ENCODE data around the gene OIT3. TPM values are rescaled to one million over a fixed set of nuclear protein-coding genes. Genes with fewer than 3 reads are reported as not detected.

The OIT3 gene
- polyA plus RNA-seq, 1 donor from 2014 or later: not detected

DNA sequence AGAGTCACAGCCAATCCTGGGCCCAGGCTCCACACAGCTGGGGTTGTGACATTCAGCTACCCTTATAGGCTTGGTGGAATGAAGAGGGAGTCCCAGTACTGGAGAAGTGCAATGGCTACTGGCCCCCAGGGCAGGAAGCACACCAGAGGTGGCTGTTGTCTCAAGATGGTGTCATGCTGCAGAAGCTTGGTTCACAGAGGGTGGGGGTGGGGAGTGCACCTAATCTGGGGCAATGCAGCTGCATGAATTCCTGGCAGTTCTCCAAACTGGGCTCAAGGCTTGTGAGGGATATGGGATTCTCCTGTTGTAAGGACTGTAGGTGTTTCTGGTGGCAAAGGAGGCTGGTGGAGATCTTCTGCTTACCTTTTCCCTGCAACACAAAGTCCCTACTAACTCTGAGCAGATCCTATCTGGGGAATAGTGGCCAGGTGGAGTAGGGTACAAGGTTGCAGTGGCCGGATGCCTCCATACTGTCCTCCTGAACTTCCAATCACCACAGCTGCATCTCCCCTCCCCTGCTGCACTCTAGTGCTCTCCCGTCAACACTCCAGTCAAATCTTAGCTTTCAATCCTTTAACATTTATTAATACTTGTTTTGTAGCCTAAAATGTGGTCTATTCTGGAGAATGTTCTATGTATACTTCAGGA, 88.5 kb downstream of the OIT3 start:
- Histone ChIP-seq H3K36me3 (ENCODE audit: insufficient read depth, low read length) (no peaks in the 10 kb centered on the region), H3F3A (ENCODE audit: insufficient read depth, low read length, poor library complexity, severe bottlenecking) (no peaks in the 10 kb centered on the region), H3K27ac (ENCODE audit: low read length) (no peak overlapping the region), H3K79me2 (replicated peaks; ENCODE audit: insufficient read depth, low read length) (no peaks in the 10 kb centered on the region), H4K20me1 (ENCODE audit: insufficient read depth) (no peaks in the 10 kb centered on the region), H3K9me3 (ENCODE audit: low read length) (peaks cover 5% of the 10 kb centered on the region), H3K4me3 (ENCODE audit: low read length) (no peak overlapping the region), H2AFZ (ENCODE audit: low read depth, low read length) (no peak overlapping the region), H3K4me2 (ENCODE audit: low read length) (no peak overlapping the region), H3K27me3 (ENCODE audit: insufficient read depth, low read depth, low read length) (no peaks in the 10 kb centered on the region), H3K9ac (ENCODE audit: low read length) (no peak overlapping the region), H3K9me2 (ENCODE audit: insufficient read depth, low read length) (no peaks in the 10 kb centered on the region)
- TF ChIP-seq SMC3 (conservative IDR thresholded peaks at IDR 0.05; ENCODE audit: poor library complexity) (no peak), TAF1 (IDR thresholded peaks at IDR 0.05; ENCODE audit: low read depth) (no peak), RAD21 (conservative IDR thresholded peaks at IDR 0.05) (no peak), MXI1 (conservative IDR thresholded peaks at IDR 0.05; ENCODE audit: poor library complexity, severe bottlenecking) (no peak), EP300 (conservative IDR thresholded peaks at IDR 0.05; ENCODE audit: poor library complexity, severe bottlenecking) (no peak), EZH2 (IDR thresholded peaks at IDR 0.05; ENCODE audit: borderline replicate concordance, insufficient read depth, low read length, poor library complexity, severe bottlenecking) (no peak), POLR2AphosphoS5 (IDR thresholded peaks at IDR 0.05) (no peak)
- TF ChIP-seq, protein P1, sequence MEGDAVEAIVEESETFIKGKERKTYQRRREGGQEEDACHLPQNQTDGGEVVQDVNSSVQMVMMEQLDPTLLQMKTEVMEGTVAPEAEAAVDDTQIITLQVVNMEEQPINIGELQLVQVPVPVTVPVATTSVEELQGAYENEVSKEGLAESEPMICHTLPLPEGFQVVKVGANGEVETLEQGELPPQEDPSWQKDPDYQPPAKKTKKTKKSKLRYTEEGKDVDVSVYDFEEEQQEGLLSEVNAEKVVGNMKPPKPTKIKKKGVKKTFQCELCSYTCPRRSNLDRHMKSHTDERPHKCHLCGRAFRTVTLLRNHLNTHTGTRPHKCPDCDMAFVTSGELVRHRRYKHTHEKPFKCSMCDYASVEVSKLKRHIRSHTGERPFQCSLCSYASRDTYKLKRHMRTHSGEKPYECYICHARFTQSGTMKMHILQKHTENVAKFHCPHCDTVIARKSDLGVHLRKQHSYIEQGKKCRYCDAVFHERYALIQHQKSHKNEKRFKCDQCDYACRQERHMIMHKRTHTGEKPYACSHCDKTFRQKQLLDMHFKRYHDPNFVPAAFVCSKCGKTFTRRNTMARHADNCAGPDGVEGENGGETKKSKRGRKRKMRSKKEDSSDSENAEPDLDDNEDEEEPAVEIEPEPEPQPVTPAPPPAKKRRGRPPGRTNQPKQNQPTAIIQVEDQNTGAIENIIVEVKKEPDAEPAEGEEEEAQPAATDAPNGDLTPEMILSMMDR (IDR thresholded peaks at IDR 0.05; ENCODE audit: poor library complexity, severe bottlenecking): no peak
- TF ChIP-seq, protein P2, sequence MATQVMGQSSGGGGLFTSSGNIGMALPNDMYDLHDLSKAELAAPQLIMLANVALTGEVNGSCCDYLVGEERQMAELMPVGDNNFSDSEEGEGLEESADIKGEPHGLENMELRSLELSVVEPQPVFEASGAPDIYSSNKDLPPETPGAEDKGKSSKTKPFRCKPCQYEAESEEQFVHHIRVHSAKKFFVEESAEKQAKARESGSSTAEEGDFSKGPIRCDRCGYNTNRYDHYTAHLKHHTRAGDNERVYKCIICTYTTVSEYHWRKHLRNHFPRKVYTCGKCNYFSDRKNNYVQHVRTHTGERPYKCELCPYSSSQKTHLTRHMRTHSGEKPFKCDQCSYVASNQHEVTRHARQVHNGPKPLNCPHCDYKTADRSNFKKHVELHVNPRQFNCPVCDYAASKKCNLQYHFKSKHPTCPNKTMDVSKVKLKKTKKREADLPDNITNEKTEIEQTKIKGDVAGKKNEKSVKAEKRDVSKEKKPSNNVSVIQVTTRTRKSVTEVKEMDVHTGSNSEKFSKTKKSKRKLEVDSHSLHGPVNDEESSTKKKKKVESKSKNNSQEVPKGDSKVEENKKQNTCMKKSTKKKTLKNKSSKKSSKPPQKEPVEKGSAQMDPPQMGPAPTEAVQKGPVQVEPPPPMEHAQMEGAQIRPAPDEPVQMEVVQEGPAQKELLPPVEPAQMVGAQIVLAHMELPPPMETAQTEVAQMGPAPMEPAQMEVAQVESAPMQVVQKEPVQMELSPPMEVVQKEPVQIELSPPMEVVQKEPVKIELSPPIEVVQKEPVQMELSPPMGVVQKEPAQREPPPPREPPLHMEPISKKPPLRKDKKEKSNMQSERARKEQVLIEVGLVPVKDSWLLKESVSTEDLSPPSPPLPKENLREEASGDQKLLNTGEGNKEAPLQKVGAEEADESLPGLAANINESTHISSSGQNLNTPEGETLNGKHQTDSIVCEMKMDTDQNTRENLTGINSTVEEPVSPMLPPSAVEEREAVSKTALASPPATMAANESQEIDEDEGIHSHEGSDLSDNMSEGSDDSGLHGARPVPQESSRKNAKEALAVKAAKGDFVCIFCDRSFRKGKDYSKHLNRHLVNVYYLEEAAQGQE (IDR thresholded peaks at IDR 0.05; ENCODE audit: borderline replicate concordance): no peak

Other genes with a start within 250 kb of the OIT3 start
- gene MCU, start 201.6 kb upstream of the OIT3 start, polyA plus RNA-seq: 16.5 and 22.9 TPM in 2 replicates
- gene PLA2G12B, start 61.1 kb downstream of the OIT3 start, polyA plus RNA-seq: not detected in 2 replicates
- 16.4 and 24.2 TPM in 2 replicates for gene P4HA1, start 203.1 kb downstream of the OIT3 start, polyA plus RNA-seq
- gene NUDT13, start 216.7 kb downstream of the OIT3 start, polyA plus RNA-seq: 1.8 and 3.2 TPM in 2 replicates